HG02870 (cell line): Measurements from ENCODE around the gene THRA.

ENCODE experiments used
- ATAC-seq: cut with Tn5 transposase; IDR thresholded peaks from one replicate; pipeline ENCODE4 v1.9.1; 2021; ENCODE audit warnings: mild to moderate bottlenecking, moderate library complexity; ENCODE audit not compliant: unreplicated experiment

THRA gene

DNA sequence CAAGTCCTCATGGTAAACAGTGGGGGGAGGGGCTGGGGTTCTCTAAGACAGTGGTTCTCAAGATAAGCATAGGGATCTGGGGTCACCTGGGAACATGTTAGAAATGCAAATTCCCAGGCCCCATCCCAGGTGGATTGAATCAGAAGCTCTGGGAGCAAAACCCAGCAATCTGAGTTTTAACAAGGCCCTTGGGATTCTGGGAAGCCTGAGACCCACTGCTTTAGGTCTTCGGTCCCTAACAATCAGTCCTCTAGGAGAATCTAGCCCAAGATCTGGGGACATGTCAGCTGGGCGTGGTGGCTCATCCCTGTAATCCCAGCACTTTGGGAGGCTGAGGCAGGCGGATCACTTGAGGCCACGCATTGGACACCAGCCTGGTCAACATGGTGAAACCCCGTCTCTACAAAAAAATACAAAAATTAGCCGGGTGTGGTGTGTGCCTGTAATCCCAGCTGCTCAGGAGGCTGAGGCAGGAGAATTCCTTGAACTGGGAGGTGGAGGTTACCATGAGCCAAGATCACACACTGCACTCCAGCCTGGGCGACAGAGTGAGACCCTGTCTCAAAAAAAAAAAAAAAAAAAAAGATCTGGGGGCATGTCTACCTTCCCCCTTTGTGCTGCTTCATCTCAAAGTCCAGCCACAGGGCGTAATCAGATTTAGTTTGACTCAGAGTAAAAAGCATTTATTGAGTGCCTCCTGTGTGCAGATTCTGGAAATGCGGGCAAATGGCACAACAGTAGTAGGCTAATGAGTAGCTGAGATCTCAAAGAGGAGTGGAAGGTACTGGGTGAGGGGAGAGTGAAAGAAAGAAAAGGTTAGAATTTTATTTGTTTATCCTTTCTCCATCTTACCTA is 46.4 kb downstream of the THRA start:
- no peak for ATAC-seq

DNA sequence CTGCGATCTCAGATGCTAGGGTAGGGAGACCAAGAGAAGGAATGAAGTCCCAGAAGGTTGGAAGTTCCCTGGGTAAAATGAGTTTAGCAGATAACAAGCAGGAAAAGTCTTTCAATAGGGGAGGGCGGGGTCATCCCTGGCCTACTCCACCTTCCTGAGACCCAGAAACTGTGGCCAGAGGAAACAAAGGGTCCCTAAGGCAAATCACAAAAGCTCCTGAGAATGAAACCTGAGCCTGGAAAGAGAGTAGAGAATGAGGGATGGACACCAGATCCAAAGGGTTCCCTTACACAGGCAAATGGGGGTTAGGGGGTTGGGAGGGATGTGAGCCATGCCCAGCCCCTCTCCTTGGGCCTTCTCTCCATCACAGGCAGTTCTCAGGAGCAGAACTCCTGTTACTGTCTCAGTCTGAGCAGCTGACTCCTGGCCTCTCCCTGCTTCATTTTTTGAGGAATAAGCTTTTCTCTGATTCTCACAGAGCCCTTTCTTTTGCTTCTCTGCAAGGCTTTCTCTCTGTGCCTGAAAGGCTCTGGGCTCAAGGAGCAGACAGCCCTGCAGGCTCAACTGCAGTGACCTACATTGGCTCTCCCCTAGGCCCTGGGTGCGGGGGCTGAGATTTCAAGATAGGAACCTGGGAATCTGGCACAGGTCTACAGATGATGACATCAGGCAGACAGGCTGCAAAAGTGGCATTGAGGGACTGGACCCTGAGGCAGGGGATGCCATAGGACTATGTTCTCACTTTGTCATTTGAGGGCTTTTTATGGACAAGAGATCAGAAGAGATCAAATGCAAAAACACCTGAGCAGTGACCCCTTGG is 47.5 kb downstream of the THRA start:
- ATAC-seq = no peak

DNA sequence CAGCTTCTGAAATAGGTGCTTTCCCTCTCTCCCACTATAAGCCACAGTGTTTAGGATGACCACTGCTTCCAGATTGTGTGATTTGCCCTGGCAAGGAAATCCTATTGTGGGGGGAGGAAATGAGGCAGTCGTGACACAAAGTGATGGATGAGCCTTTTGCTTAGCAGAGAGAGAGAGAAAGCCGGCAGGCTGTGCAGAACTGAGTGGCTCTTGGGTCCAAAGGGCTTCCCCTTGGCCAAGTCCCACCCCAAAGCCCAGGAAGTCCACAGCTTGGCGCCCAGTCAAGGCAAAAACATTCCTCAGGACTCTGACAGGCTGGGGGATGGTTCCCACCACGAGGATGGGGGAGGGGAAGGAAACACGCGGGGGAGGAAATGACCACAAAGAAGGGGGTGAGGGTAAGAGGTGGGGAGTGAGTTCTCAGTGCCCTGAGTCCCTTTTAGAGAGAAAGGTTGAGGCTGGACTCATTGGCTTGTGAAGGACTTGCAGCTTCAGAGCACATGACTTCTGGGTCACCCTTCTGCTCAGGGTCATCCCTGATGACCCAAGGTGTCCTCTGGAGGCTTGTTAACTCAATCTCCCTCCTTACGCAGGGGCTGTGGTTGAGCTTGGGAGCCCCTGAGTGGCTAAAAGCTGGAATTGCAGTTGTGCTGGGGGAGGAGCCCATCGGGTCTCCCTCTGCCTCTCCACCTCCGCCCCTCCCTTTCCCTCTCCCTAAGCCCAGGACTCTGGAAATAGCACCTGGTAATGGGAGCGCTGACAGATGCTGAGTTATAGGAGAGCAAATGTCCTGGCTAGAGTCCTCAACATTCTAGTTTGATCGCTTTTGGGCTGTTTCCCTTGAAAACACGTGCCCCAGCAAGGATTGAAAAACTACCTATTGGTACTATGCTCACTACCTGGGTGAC is 48.7 kb downstream of the THRA start:
- peak; percentile 46 for ATAC-seq

DNA sequence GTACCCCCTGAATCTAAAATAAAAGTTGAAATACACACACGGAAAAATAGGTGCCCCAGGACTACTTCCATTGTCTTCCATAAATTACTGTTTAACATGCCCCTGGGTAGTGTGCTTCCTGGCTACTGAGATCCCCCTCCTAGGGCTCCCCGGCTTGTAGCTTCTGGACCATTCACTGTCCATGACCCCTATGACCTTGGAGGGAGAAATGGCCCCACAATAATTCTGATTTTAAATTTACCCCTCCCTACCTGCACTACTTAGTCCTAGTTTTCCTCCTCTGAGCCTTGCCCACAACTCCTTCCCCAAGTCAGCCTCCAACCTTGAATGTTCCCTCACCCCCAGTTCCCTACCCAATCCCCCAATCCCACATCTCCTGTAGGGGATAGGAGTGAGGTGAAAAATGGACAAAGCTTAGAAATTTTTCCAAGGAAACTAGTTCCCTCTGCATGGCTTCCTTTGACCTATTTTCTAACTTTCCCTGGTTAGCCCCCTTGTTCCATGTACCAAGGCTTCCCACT is 49.5 kb downstream of the THRA start:
- ATAC-seq = no peak

DNA sequence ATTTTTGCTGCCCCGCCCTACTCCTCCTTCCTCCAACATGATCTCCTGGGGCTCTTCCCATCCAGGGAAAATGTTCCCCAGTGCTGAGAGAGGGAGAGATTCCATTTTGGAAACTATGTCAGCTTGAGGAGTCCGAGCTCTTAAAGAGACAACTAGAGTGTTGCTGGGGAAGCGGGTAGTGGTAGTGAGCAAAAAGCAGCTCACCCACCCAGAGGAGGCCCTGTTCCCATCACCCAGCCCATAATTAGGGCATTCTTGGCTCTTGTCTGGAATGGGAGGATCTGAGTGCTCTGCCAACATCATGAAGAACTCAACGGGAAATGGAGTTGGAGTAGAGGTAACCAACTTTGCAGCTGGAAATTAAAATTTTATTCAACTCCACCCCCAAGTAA is 49.9 kb downstream of the THRA start:
- no peak for ATAC-seq

DNA sequence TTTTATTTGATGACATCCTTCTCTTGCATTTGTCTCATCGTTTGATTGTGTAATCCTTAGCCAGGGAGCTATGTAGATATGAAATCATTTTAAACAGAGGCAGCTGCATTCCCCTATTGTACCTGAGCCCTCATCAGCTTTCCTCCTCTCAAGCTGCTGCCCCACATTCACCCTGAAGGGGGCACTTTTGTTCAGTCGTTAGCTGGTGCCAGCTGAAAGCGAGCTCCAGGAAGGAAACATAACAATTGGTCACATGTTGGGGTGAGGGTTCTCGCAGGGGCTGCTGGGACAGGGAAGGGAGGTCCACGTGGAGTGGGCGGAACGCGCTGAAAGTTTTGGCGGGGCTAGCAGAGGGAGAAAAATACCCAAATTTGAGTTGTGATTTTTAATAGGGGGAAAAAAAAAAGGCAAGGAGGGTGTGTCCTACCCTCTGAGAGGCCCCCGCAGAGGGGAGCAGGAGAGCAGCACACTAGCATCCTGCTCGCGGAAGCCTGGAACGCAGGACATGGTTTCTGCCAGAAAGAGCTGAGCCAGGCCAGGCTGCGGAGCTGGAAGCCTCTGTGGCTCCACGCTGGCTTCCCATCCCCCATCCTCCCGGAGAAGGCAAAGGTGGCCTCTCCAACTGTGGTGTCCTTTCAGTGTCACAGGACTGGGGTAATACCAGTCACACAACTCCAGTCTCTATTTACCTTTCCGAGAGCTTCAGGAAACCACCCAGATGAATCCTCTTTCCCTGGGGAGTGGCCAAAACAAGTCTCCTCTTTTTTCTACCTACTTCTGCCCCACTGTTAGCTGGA is 50.5 kb downstream of the THRA start:
- peak; percentile 67 for ATAC-seq

DNA sequence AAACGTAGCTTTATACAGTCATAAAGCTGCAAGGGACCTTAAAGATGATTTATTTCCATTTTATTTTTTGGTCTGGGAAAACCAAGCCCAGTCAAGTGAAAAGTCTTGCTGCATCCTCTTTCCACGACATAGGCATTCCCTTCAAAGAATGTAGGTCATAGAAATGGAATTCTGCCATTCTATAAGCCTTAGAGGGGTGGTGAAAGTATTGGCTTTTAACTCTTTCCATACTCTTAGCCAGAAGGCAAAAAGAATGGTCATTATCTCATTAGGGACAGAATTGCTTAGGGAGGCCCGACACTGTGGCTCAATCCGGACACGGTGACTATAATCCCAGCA is 51.1 kb downstream of the THRA start:
- no peak for ATAC-seq

DNA sequence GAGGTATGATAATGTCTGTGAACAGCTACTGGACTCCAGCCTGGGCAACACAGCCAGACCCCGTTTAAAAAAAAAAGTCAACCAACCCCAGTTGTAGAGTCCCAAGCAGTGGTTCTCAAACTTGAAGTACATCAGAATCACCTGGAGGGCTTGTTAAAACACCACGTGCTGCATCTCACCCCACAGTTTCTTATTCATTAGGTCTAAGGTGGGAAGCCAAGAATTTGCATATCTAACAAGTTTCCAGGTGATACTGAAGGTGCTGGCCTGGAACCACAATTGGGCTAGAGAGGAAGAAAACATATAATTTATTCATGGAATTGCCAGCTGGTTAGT is 52.3 kb downstream of the THRA start:
- no peak for ATAC-seq

DNA sequence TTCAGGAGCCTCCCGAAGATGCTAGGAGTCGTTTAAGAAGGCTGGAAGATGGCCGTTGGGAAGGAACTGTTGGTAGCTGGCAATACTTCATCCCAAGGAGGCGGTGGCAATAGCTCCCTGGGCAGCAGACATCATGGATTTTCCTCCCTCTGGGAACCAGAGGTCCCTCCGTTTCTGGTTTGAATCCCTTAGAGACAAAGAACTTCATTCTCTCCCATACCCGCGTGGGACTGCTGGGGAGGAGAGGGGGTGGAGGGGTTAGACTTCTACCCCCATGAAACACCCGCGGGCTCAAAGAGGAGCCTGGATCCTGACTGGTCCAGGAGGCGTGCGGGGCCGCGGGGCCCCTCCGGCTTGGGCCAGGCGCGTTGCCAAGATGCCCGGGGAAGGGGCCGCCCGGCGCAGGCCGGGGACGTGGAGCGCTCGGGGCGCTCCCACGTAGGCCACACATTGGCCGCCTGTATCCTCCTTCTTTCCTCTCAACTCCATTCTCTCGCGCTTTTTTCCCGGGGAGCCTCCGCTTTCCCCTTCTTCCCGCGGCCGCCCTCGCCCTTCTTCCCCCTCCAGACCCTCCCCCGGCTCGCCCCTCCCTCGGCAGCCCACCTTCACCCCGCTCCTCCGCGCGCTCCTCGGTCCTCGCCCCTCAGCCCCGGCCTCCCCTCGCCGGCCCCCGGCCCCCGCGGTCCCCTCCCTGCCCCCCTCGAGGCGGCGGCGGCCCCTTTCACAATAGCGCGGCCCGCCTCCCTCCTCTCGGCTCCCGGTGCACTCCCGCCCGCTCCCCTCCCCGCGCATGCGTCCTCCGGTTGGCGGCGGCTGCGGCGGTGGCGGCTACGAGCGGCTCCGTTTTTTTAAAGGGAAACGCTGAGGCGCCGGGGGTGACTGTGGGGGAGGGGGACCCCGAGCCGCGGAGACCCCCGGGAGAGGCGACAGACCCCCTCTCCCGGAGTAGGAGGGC is 58.7 kb downstream of the THRA start, which contains the start of gene MSL1:
Gene MSL1, plus strand, starts transcription at position 791 of the 955 bp plus-strand sequence. CDS start 642 bp downstream, outside the sequence.
- ATAC-seq = no peak

DNA sequence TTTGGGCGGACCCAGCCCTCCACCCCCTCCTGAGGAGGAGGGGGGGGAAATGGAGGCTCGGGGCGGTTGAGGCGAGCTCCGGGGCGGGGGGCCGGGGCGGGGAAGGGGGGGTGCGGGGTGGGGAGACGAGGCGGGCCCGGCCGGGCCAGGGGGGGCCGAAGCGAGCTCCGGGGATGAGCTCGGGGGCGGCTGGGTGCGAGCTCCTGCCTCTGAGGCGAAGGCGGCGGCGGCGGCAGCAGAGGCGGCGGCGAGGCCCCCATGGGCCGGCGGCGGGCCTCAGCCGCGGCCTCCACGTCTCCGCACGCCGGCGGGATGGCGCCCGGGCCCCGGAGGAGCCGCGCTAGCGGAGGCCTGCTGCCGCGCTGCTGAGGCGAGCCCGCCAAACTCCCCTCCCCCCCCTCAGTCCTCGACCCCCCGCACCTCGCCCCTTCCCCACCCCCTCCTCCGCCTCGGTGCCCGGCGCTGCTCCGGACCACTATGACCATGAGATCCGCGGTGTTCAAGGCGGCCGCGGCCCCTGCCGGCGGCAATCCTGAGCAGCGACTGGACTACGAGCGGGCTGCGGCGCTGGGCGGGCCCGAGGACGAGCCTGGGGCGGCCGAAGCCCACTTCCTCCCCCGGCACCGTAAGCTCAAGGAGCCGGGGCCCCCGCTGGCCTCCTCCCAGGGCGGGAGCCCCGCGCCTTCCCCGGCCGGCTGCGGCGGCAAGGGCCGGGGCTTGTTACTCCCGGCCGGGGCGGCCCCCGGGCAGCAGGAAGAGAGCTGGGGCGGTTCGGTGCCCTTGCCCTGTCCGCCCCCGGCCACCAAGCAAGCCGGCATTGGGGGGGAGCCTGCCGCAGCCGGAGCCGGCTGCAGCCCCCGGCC is 59.6 kb downstream of the THRA start:
- ATAC-seq = no peak

DNA sequence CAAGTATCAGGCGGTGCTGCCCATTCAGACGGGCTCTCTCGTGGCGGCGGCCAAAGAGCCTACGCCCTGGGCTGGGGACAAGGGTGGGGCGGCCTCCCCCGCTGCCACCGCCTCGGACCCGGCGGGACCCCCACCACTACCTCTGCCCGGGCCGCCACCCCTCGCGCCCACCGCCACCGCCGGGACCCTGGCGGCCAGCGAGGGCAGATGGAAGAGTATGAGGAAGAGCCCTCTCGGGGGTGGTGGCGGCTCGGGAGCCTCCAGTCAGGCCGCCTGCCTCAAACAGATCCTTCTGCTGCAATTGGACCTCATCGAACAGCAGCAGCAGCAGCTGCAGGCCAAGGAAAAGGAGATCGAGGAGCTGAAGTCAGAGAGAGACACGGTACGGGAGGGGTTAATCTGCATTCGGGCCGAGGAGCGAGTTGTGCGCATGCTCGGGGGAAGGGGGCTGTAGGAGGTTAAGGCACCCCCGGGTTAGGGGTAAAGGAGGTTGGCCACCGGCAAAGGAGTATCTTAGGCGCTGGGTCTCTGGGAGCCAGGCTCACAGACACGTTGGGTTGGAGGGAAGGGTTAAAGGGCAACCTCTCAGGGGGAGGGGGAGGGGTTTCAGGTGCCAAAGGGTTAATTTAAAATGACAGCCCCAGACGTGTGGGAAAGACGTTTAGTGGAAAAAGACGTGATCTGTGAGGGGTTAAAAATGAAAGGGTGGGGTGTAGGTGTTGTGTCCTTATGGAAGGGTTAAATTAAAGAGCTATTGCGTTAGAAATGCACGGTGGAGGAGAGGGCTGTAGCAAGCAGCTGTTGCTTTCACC is 60.4 kb downstream of the THRA start:
- no peak for ATAC-seq

DNA sequence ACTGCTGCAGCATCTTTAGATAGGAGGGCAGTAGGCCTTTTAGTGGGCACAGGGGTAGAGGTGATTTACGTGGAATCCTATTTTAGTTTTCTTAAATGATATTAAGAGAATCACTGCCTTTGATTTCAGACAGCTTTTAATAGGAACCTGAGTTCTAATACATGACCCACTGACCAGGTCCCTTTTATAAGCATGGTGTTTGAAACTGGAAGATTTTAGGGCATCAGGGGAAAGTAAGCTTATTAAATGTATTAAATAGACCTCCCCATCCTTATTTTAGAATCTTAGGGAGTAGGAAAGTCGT is 61.0 kb downstream of the THRA start:
- no peak for ATAC-seq

DNA sequence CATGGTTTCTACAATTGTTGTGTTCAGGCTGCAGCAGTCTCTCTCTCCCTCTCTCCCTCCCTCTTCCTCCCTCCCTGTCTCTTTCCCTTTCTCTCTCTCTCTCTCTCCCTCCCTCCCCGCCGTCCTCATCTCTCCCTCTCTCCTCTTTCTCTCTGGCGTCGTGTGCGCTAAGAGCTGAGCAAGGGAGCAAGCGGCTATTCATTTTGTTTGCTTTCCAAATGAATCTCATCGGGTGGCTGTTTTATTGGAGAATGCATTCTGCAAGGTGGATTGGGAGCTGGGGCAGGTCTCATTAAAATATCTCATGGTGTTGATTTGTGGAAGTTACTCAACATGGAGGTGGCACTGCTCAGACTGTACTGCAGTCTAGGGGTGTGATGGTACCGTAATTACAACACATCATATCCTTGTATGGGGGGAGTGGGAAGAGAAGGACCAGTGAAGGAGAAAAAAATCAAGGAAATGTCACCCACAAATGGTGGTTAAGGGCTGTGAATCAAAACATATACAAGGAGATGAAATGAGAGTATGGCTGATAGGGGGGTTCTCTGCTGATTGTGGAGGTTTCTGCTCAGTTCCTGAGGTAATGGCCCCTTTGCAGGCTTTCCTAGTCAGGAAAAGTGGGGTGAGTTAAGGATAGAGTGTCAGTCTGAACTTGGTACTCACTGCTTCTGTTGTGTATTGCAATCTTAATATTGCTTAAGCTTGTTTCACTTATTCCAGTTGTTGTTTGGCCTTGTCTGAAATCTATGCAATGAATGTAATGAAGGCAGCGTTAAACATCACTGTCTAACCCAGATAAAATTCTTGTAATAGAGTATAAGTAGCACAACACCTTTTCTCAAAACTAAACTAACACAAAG is 61.7 kb downstream of the THRA start:
- ATAC-seq = no peak

DNA sequence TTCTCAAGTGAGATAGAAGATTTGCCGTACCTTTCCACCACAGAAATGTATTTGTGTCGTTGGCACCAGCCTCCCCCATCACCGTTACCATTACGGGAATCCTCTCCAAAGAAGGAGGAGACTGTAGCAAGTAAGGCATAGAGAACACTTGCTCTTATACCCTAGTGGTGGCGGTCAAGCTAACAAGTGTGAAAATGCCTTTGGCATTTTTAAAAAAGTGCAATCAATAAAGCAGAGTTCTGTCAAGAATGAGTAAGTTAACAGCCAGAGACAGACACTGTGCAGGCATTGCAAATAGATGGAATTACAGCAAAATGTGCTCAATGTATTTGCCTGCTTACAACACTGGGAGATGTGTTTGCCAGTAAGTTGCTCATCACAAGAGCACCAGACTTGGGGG is 66.7 kb downstream of the THRA start:
- no peak for ATAC-seq

DNA sequence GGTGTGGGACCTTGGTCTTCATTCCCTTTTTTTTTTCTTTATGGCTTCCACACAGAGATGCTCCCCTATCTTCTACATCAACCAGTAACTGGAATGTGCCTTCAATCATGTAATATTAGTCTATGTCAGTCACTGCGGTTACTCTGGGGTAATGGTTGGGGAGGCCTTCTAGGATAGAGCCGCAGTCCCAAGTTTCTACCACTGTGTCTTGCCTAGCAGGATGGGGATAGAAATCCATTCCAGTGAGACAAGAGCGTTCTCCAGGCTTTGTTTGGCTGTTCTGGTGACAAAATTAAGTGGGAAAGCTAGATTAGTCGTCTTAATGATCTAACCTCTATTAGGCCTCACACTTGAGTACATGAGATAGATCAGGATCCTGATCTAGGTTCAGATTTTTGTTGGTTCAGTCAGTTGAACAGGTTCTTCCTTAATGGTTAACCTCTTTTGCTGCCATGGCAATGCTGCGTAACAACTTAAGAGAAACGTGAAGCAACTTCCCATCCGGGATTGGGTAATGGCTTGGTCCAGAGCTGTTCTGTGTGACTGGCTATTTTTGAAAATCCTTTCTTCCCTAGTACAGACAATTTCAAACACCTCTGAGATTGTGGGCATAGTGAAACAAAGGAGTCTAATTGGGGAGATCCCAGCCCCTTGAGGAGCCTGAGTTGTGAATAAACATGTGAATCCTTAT is 67.7 kb downstream of the THRA start:
- no peak for ATAC-seq

DNA sequence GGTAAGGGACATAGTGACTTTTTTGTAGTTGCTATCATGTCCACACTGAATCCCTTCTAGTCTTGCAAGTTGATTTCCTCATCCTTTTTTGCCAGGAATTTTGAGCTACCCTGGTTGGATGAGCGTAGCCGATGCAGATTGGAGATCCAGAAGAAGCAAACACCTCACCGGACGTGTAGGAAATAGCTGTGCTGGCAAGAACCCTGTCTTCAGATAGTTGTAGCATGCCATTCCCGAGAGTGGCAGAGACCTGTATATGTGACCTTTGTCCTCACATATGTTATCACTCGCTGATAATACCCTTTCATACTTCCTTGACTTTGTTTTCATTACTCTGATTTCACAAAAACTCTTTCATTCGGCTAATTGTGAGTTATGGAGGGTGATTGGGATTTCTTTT is 71.4 kb downstream of the THRA start:
- no peak for ATAC-seq
